Measurements from ENCODE around the gene PIP. TPM values are rescaled to one million over a fixed set of nuclear protein-coding genes. Genes with fewer than 3 reads are reported as not detected.
"Not testable (repeated sequence)": the region's sequence is repeated elsewhere in the genome, so short reads cannot be mapped to it uniquely, and the experiment has no call there.

Gene PIP
- total RNA-seq = not detected in 2 replicates

- intact Hi-C loops (cut with micrococcal nuclease) = no loop called here
Observed at GRCh38 chr7:143131781-143132180, at the start of gene PIP. Gene PIP (plus strand): TSS chr7:143132077. CDS start chr7:143132117, 40 bp downstream.

GRCh38 chr7:143085109-143085508 lies 46.8 kb upstream of the PIP start:
- intact Hi-C loops (cut with micrococcal nuclease) = no loop called here

GRCh38 chr7:143085610-143086009 lies 46.3 kb upstream of the PIP start:
- intact Hi-C loops (cut with micrococcal nuclease) = not testable (repeated sequence)

- intact Hi-C loops (cut with micrococcal nuclease) = not testable (repeated sequence)
Observed at GRCh38 chr7:143088549-143089231, 43.2 kb upstream of the PIP start.

GRCh38 chr7:143096146-143096545 lies 35.7 kb upstream of the PIP start:
- intact Hi-C loops (cut with micrococcal nuclease) = no loop called here

- intact Hi-C loops (cut with micrococcal nuclease) = not testable (repeated sequence)
Observed at GRCh38 chr7:143099579-143099978, 32.3 kb upstream of the PIP start.

- intact Hi-C loops (cut with micrococcal nuclease) = no loop called here
Observed at GRCh38 chr7:143104759-143105158, 27.1 kb upstream of the PIP start.

GRCh38 chr7:143108019-143108418 lies 23.9 kb upstream of the PIP start:
- intact Hi-C loops (cut with micrococcal nuclease) = not testable (repeated sequence)

GRCh38 chr7:143117395-143117794 lies 14.5 kb upstream of the PIP start:
- intact Hi-C loops (cut with micrococcal nuclease) = no loop called here

GRCh38 chr7:143120691-143121405 lies 11.0 kb upstream of the PIP start:
- intact Hi-C loops (cut with micrococcal nuclease) = no loop called here

GRCh38 chr7:143123326-143123725 lies 8.6 kb upstream of the PIP start:
- intact Hi-C loops (cut with micrococcal nuclease) = not testable (repeated sequence)

- intact Hi-C loops (cut with micrococcal nuclease) = no loop called here
Observed at GRCh38 chr7:143126146-143126545, 5.7 kb upstream of the PIP start.

- intact Hi-C loops (cut with micrococcal nuclease) = no loop called here
Observed at GRCh38 chr7:143129051-143129450, 2.8 kb upstream of the PIP start.

- intact Hi-C loops (cut with micrococcal nuclease) = no loop called here
Observed at GRCh38 chr7:143129477-143129876, 2.4 kb upstream of the PIP start.

- intact Hi-C loops (cut with micrococcal nuclease) = no loop called here
Observed at GRCh38 chr7:143130541-143130940, 1.3 kb upstream of the PIP start.

- intact Hi-C loops (cut with micrococcal nuclease) = no loop called here
Observed at GRCh38 chr7:143147070-143147469, 15.2 kb downstream of the PIP start.

GRCh38 chr7:143148050-143148449 lies 16.2 kb downstream of the PIP start:
- intact Hi-C loops (cut with micrococcal nuclease) = no loop called here

GRCh38 chr7:143148651-143149050 lies 16.8 kb downstream of the PIP start:
- intact Hi-C loops (cut with micrococcal nuclease) = no loop called here

- intact Hi-C loops (cut with micrococcal nuclease) = not testable (repeated sequence)
Observed at GRCh38 chr7:143150696-143151095, 18.8 kb downstream of the PIP start.

- intact Hi-C loops (cut with micrococcal nuclease) = not testable (repeated sequence)
Observed at GRCh38 chr7:143158617-143159016, 26.7 kb downstream of the PIP start.

GRCh38 chr7:143171697-143172096 lies 39.8 kb downstream of the PIP start:
- intact Hi-C loops (cut with micrococcal nuclease) = no loop called here

- intact Hi-C loops (cut with micrococcal nuclease) = no loop called here
Observed at GRCh38 chr7:143172354-143172753, 40.5 kb downstream of the PIP start.

GRCh38 chr7:143176128-143176527 lies 44.3 kb downstream of the PIP start:
- intact Hi-C loops (cut with micrococcal nuclease) = no loop called here

Measured in T-helper 2 cell treated with Interferon-gamma antibody and Interleukin-4, amounts not matched to agents 100 ng/mL and 5 ng/mL, for 36 hours (primary cell).